SK-MEL-5 (cell line): Measurements from ENCODE around the gene SHB. TPM values are rescaled to one million over a fixed set of nuclear protein-coding genes. Genes with fewer than 3 reads are reported as not detected.
A peak's percentile ranks its signal among the peaks of the same experiment; 100 is the strongest.

Source experiments
- DNase-seq: peaks from one replicate; pipeline ENCODE4 v3.0.0-alpha.2; 2016; ENCODE audit warnings: low read depth, low spot score
- in situ Hi-C: cut with HindIII; loops from 2 replicates; pipeline ENCODE4 v1.10.0; 2016; ENCODE audit warnings: low sequenced_read_pairs, high pct_unique_total_duplicates, low pct_unique_long_range_greater_than_20kb
- total RNA-seq: library from RNA; depleted of rRNA; stranded (reverse); fragments of >200 nt; shearing (Covaris generic); gene quantifications from 2 replicates; pipeline ENCODE4 v1.2.3, GENCODE V29; 2014

The SHB gene
- total RNA-seq, 1 experiment from 2014 or later = 1.6 TPM

GRCh38 chr9:38007016-38007415, 62.0 kb downstream of the SHB start:
- DNase-seq = no peak
- in situ Hi-C loops = no loop called here

- in situ Hi-C loops = no loop called here
- DNase-seq = no peak
Measured at GRCh38 chr9:38006163-38006562, 62.9 kb downstream of the SHB start.

DNA sequence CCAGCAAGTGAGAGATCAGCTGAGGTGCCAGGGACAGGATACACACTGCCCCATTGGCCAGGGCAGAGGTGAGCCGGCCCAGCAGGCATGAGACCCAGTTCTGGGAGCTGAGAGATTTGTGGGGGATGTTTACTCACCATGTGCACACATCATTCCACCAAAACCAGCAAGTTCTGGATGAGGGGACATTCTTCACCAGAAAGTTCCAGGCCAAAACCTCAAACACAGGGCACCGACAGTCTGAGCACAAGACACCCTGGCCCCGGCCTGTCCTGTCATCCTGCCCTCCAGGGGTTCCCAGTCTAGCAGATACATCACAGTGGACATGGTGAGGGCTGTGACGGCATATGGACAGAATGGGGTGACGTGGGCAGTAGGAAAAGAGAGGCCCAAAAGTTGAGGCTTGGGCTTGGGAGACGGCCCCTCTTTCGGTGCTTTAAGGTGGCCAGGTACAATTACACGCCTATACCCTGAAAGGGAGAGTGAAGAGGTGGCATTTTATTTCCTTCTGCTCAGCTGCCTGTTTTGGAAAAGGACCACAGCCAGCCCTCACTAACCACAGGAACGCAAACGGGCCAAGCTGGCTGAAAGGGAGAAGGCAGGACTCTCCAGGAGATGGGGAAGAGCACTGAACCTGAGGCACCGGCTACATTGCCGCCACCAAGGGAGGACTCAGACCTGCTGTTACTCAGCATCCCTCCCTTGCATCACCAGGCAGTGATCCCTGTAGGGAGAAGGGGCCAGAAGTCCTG, 64.0 kb downstream of the SHB start:
- in situ Hi-C loops = no loop called here

DNA sequence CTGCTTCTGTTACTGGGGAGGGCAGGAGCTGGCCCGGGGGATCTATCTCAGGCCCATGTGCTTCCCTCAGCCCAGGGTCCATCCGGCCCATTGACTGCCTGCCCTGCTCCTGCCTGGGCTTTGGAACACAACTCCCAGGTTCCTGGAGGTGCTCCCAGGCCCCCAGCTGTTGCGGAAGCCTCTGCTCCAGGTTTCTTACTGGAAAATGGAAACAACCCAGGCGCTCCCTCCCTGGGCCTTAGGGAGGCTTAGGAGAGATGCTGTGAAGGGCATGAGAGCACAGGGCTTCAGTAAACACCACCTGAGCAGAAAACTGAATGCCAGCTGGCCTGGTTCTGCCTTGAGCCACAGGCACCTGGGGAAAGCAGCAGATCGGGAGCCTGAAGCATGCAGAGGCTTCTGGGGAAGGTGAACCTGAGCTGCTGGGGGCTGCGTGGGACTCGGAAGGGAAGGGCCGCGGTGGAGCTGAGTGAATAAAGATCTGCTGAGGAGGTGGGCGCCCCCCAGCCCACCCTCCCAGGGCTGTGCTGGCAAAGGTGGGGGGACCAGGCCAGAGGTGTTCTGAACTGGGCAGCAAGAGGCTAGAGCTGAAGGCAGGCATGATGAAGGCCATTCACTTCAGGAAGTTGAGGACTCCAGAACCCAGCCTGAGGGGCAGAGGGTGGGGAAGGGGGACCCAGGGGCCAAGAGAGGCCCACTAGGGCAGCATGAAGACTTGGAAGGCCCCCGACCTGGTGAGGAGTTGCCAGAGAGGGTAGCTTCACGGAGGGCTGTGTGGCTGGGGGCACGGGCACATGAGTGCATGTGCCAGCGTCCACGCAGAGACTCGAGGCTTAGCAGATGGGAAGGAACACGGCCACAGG, 64.8 kb downstream of the SHB start:
- in situ Hi-C loops = no loop called here
- no peak for DNase-seq

More for the DNA sequence above, 64.0 kb downstream of the SHB start:
- no peak for DNase-seq

- in situ Hi-C loops = no loop called here
- no peak for DNase-seq
Measured at GRCh38 chr9:38003230-38003629, 65.8 kb downstream of the SHB start.

GRCh38 chr9:38001430-38001829, 67.6 kb downstream of the SHB start:
- DNase-seq = no peak
- in situ Hi-C loops = no loop called here

GRCh38 chr9:38000735-38001134, 68.3 kb downstream of the SHB start:
- in situ Hi-C loops = no loop called here
- DNase-seq = no peak

GRCh38 chr9:38000332-38000731, 68.7 kb downstream of the SHB start:
- DNase-seq = peak; percentile 2
- in situ Hi-C loops = no loop called here

DNA sequence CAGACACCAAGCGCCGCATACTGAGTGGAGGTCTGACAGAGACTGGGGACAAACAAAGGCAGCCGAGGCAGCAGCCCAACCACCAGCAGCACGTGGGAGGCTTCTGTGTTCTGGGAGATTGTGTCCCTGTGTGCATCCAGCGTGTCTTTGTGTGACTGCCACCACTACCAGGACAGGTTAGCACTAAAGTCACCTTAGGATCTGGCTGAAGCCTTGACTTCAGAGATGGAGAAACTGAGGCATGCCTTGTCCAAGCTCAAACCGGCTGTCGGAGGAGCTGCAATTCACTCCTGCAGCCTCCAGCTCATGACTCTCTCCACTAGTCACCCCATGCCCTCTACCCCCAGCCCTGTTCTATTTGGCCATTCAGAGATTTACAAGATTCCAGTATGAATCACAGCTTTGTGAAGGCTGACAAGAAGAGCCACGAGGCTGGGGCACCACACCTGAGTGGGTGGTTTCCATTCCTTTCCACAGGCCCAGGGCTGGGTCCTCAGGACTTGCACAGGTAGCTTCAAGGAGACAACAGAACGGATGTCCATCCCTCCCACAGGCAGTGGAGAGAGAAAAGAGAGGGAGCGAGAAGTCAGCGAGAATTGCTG, 69.3 kb downstream of the SHB start:
- DNase-seq = no peak

DNA sequence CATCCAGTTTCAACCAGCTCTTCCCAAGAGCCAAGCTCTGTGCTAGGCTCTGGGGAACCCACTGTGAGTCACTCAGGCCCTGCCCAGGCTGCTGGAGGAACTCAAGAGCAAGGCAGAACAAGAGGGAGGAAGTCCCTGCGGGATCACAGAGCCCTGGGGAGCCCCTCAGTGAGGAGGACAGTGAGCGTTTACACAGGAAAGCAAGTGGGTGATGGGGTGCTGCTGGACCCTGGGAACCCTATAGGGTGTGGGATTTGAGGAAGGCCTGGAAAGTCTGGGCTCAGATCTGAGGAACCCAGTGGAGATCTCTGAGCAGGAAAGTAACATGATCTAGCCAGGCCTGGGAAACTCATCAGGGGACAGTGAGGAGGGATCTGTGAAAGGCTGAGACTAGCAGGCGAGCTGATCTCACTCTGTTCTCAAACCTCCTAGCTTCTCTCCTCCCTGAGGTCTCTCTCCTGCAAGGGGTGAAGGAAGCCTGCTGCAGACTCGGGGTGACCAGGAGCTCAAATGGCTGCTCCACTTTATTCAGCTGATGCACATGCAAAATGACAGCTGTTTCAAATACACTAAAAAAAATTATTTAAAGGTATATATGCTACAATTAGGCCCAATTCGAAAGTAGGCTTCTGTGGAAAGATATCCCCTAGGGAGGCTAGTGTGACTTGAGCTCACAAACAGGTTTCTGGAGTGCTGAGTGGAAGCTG, 70.0 kb downstream of the SHB start:
- in situ Hi-C loops = no loop called here
- no peak for DNase-seq

More for the DNA sequence above, 69.3 kb downstream of the SHB start:
- in situ Hi-C loops = no loop called here

GRCh38 chr9:37997636-37998374, 71.2 kb downstream of the SHB start:
- in situ Hi-C loops = no loop called here
- no peak for DNase-seq

- DNase-seq = no peak
- in situ Hi-C loops = no loop called here
Measured at GRCh38 chr9:37996819-37997217, 72.2 kb downstream of the SHB start.

DNA sequence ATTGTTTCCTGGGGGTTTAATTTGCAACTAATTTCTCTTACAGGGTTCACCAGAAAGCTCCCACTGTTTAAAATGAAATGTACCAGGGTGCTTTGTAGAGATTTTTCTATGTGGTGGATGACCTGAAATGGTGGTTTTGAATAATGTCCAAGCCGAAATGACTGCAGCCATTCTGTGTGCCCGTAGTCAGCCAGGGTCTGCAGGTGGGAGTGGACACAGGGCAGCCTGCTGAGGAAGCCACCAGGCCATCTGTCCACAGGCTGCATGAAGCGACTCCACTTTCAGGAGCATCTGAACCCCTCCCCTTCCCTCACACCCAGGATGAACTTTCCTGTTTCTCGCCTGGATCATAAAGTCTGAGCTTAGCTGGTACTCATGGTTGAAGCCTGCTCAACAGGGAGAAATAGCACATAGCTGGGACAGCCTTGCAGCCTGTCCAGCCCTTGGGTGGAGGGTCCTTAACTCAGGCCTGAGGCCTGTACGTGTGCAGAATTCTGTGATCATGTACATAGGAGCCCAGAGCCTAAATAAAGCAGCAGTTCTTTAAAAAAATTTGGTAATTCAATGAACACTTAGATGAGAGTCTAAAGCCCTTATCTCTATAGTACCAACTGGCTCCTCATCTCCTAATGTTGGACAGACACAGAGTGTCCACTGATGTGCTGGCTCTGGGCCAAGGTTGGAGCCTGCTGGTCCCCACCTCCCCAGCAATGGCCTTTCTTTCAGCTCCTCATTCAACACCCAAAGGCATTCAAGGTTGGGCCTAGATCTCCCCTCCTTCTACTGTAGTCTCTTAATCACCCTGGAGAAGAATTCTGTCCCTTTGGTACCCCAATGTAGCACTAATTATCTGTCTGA, 72.8 kb downstream of the SHB start:
- in situ Hi-C loops = no loop called here
- DNase-seq = no peak

DNA sequence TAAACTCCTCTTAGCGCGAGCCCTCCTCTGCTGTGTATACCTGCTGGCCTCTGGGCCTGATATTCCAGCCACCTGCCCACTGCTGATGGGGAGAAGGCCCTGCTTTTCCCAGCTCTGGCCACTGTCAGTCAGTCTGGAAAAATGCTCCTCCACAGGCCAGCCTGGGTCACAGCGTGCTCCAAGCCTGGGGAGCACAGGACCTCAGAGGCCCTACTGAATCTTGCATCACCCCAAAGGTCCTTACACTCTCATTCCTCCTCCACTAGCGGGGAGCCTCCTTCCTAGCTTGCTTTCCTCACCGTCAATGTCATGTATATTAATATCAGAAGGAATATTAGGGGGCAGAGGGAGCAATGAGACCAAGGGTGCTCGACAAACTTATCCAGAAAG, 73.7 kb downstream of the SHB start:
- no peak for DNase-seq
- in situ Hi-C loops = no loop called here

GRCh38 chr9:37994639-37995347, 74.2 kb downstream of the SHB start:
- DNase-seq = no peak
- in situ Hi-C loops = no loop called here

DNA sequence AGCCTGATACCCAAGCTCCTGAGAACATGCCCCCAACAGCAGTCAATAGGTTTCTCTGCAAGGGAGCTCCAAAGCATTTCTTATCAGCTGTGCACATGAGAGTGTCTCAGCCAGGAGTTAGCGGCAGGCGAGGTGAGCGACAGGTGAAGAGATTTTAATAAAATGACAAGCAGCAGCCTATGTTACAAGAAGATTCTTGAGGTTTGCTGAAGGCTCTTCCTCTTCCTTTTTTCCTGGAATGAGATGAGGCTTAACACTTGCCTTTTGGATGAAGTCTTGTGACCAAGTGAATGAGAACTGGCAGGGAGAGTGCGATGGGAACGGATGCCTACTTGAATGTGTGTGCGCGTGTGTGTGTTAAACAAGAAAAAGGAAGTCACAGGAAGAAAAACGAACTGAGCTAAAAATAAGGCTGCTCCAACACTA, 76.1 kb downstream of the SHB start:
- DNase-seq = no peak
- in situ Hi-C loops = no loop called here
